ENCODE measurements around the gene AMT.

Gene AMT

GRCh38 chr3:49454898-49455681 is 32.8 kb upstream of the AMT start:
- no peak overlapping the region for H3K4me3 ChIP-seq (ENCODE audit: low read length)
- DNase-seq (ENCODE audit: low read depth), result no peak
- no peak for TF ChIP-seq CTCF (conservative IDR thresholded peaks at IDR 0.05; ENCODE audit: low read length)

GRCh38 chr3:49454458-49454857 is 32.2 kb upstream of the AMT start:
- TF ChIP-seq CTCF (conservative IDR thresholded peaks at IDR 0.05; ENCODE audit: low read length), result no peak
- no peak for DNase-seq (ENCODE audit: low read depth)
- H3K4me3 ChIP-seq (ENCODE audit: low read length), result no peak overlapping the region

GRCh38 chr3:49453621-49454020 is 31.3 kb upstream of the AMT start:
- no peak for DNase-seq (ENCODE audit: low read depth)
- no peak overlapping the region for H3K4me3 ChIP-seq (ENCODE audit: low read length)
- no peak for TF ChIP-seq CTCF (conservative IDR thresholded peaks at IDR 0.05; ENCODE audit: low read length)

GRCh38 chr3:49445391-49445790 is 23.1 kb upstream of the AMT start:
- no peak for TF ChIP-seq CTCF (conservative IDR thresholded peaks at IDR 0.05; ENCODE audit: low read length)
- H3K4me3 ChIP-seq (ENCODE audit: low read length), result no peak overlapping the region
- DNase-seq (ENCODE audit: low read depth), result no peak

- no peak for TF ChIP-seq CTCF (conservative IDR thresholded peaks at IDR 0.05; ENCODE audit: low read length)
- no peak overlapping the region for H3K4me3 ChIP-seq (ENCODE audit: low read length)
- DNase-seq (ENCODE audit: low read depth), result no peak
Measured at GRCh38 chr3:49434731-49435130, 12.5 kb upstream of the AMT start.

- TF ChIP-seq CTCF (conservative IDR thresholded peaks at IDR 0.05; ENCODE audit: low read length), result peak; percentile 14; the same call in 1 of the 2 replicates
- peak overlapping the region; percentile 80 for H3K4me3 ChIP-seq (ENCODE audit: low read length)
- no peak for DNase-seq (ENCODE audit: low read depth)
Measured at GRCh38 chr3:49428752-49429080, 6.4 kb upstream of the AMT start.

GRCh38 chr3:49427586-49427985 is 5.3 kb upstream of the AMT start:
- DNase-seq (ENCODE audit: low read depth), result no peak

More at GRCh38 chr3:49427586-49427985, 5.3 kb upstream of the AMT start:
- no peak overlapping the region for H3K4me3 ChIP-seq (ENCODE audit: low read length)
- TF ChIP-seq CTCF (conservative IDR thresholded peaks at IDR 0.05; ENCODE audit: low read length), result no peak

All from AG10803 (cell line).